Stimulated activated naive CD4-positive, alpha-beta T cell treated with Interleukin-2 at 50 U/mL for 16 hours (primary cell): Measurements from ENCODE around the gene HOXB1.

ENCODE experiments used
- DNase-seq: peaks from one replicate; lab custom pipeline; 2025; lab: John Stamatoyannopoulos, UW

HOXB1 gene

GRCh38 chr17:48530887-48531272 lies at the start of gene HOXB1:
Gene HOXB1 (minus strand): TSS chr17:48531011. CDS start chr17:48530904, 107 bp downstream.
- no peak for DNase-seq

GRCh38 chr17:48579760-48580554 lies 49.1 kb upstream of the HOXB1 start:
- DNase-seq = no peak

GRCh38 chr17:48579471-48579759 lies 48.6 kb upstream of the HOXB1 start:
- DNase-seq = no peak

GRCh38 chr17:48578616-48579470 lies 48.0 kb upstream of the HOXB1 start:
- DNase-seq = no peak

GRCh38 chr17:48577946-48578615 lies 47.3 kb upstream of the HOXB1 start, which contains the start of gene HOXB4:
Gene HOXB4 (minus strand): TSS chr17:48578350. CDS start chr17:48578319, 31 bp downstream.
- DNase-seq = peak; percentile 62

- peak; percentile 35 for DNase-seq
Measured at GRCh38 chr17:48577330-48577945, 46.6 kb upstream of the HOXB1 start.

- no peak for DNase-seq
Measured at GRCh38 chr17:48576479-48577309, 45.9 kb upstream of the HOXB1 start.

GRCh38 chr17:48575673-48576478 lies 45.1 kb upstream of the HOXB1 start:
- DNase-seq = no peak

- DNase-seq = no peak
Measured at GRCh38 chr17:48575066-48575582, 44.3 kb upstream of the HOXB1 start.

GRCh38 chr17:48574505-48575065 lies 43.8 kb upstream of the HOXB1 start:
- DNase-seq = no peak

GRCh38 chr17:48571826-48572417 lies 41.1 kb upstream of the HOXB1 start:
- DNase-seq = no peak

GRCh38 chr17:48571024-48571818 lies 40.4 kb upstream of the HOXB1 start:
- no peak for DNase-seq

- DNase-seq = no peak
Measured at GRCh38 chr17:48570325-48571023, 39.7 kb upstream of the HOXB1 start.

GRCh38 chr17:48569674-48570324 lies 39.0 kb upstream of the HOXB1 start:
- no peak for DNase-seq

- DNase-seq = no peak
Measured at GRCh38 chr17:48569240-48569582, 38.4 kb upstream of the HOXB1 start.

GRCh38 chr17:48568499-48569239 lies 37.9 kb upstream of the HOXB1 start:
- no peak for DNase-seq
